ENCODE results near the gene AUNIP.

GRCh38 chr1:25826571-25826970 lies 32.7 kb downstream of the AUNIP start:
- TF ChIP-seq, protein P1, sequence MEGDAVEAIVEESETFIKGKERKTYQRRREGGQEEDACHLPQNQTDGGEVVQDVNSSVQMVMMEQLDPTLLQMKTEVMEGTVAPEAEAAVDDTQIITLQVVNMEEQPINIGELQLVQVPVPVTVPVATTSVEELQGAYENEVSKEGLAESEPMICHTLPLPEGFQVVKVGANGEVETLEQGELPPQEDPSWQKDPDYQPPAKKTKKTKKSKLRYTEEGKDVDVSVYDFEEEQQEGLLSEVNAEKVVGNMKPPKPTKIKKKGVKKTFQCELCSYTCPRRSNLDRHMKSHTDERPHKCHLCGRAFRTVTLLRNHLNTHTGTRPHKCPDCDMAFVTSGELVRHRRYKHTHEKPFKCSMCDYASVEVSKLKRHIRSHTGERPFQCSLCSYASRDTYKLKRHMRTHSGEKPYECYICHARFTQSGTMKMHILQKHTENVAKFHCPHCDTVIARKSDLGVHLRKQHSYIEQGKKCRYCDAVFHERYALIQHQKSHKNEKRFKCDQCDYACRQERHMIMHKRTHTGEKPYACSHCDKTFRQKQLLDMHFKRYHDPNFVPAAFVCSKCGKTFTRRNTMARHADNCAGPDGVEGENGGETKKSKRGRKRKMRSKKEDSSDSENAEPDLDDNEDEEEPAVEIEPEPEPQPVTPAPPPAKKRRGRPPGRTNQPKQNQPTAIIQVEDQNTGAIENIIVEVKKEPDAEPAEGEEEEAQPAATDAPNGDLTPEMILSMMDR (conservative IDR thresholded peaks at IDR 0.05): no peak
- TF ChIP-seq EZH2 (IDR thresholded peaks at IDR 0.05; ENCODE audit: low read depth): no peak

Measured in PC-9 (cell line).